IMR-90 (cell line): ENCODE data around the gene FAH. TPM values are rescaled to one million over a fixed set of nuclear protein-coding genes. Genes with fewer than 3 reads are reported as not detected.

Source experiments
- ATAC-seq: fragments of 200-7000 bp; cut with Tn5 transposase; 2 replicates; pipeline ENCODE4 v1.9.1; 2020; ENCODE audit warnings: low read depth, mild to moderate bottlenecking, moderate library complexity
- BruUV-seq: library from RNA; stranded (reverse); fragments of 400-500 nt; replicated peaks from 2 replicates; lab custom pipeline; 2021; lab: Mats Ljungman, UMichigan
- CTCF ChIA-PET: fragments of 300-600 bp; formaldehyde crosslinking; extraction: SDS; loops from one replicate; lab custom pipeline; 2021; ENCODE audit warnings: antibody characterized with exemption; lab: Yijun Ruan, JAX
- POLR2A ChIA-PET: fragments of 300-600 bp; sonication (Branson Sonifier 250); formaldehyde crosslinking; loops from one replicate; lab custom pipeline; 2022; ENCODE audit warnings: antibody characterized with exemption; ENCODE audit not compliant: unreplicated experiment; lab: Charles Lee
- DNase-seq: peaks from one replicate; pipeline ENCODE4 v3.0.0; 2013
- H2AFZ ChIP-seq: replicated peaks from 2 replicates; pipeline ENCODE3; 2013; ENCODE audit warnings: low read length, mild to moderate bottlenecking; ENCODE audit not compliant: poor library complexity
- H2AK5ac ChIP-seq: 2 replicates; pipeline ENCODE4 v1.6.1; 2013; ENCODE audit warnings: low read depth, low read length, inconsistent platforms
- H2AK9ac ChIP-seq: replicated peaks from 2 replicates; pipeline ENCODE3; 2013; ENCODE audit warnings: mild to moderate bottlenecking, low read depth, low read length, moderate library complexity; ENCODE audit not compliant: poor library complexity
- H2BK120ac ChIP-seq: 2 replicates; pipeline ENCODE4 v1.6.1; 2013; ENCODE audit warnings: low read depth, low read length, inconsistent platforms
- H2BK15ac ChIP-seq: 3 replicates; pipeline ENCODE4 v1.6.1; 2013; ENCODE audit warnings: low read depth, low read length, inconsistent platforms
- H2BK20ac ChIP-seq: 2 replicates; pipeline ENCODE4 v1.6.1; 2013; ENCODE audit warnings: low read depth, mild to moderate bottlenecking, inconsistent platforms, low read length, moderate library complexity
- H2BK5ac ChIP-seq: 2 replicates; pipeline ENCODE4 v1.6.1; 2013; ENCODE audit warnings: mild to moderate bottlenecking, low read depth, low read length, inconsistent platforms; ENCODE audit not compliant: poor library complexity, severe bottlenecking
- H3K14ac ChIP-seq: replicated peaks from 2 replicates; pipeline ENCODE4 v1.6.1; 2013; ENCODE audit warnings: low read depth, low read length, inconsistent platforms
- H3K18ac ChIP-seq: 2 replicates; pipeline ENCODE4 v1.6.1; 2013; ENCODE audit warnings: low read depth, low read length, control low read depth
- H3K23ac ChIP-seq: 2 replicates; pipeline ENCODE4 v1.6.1; 2013; ENCODE audit warnings: low read depth, low read length, inconsistent platforms
- H3K27ac ChIP-seq: 2 replicates; pipeline ENCODE4 v1.5.1; 2013; ENCODE audit warnings: mild to moderate bottlenecking, control low read depth, low read length; ENCODE audit not compliant: insufficient read depth
- H3K27me3 ChIP-seq: 2 replicates; pipeline ENCODE4 v1.6.1; 2013; ENCODE audit warnings: low read length; ENCODE audit not compliant: control insufficient read depth, insufficient read depth
- H3K36me3 ChIP-seq: 2 replicates; pipeline ENCODE4 v1.6.1; 2013; ENCODE audit warnings: low read length, mixed read lengths; ENCODE audit not compliant: control insufficient read depth, insufficient read depth
- H3K4ac ChIP-seq: 2 replicates; pipeline ENCODE4 v1.6.1; 2013; ENCODE audit warnings: low read depth, low read length, inconsistent platforms
- H3K4me1 ChIP-seq: 2 replicates; pipeline ENCODE4 v1.6.1; 2013; ENCODE audit warnings: low read length, mixed read lengths; ENCODE audit not compliant: control insufficient read depth, insufficient read depth
- H3K4me2 ChIP-seq: 2 replicates; pipeline ENCODE4 v1.6.1; 2013; ENCODE audit warnings: low read depth, mild to moderate bottlenecking, control low read depth, low read length, moderate library complexity
- H3K4me3 ChIP-seq: 2 replicates; pipeline ENCODE4 v1.5.1; 2013; ENCODE audit warnings: low read depth, mild to moderate bottlenecking, control low read depth, low read length, moderate library complexity; ENCODE audit not compliant: insufficient read depth
- H3K56ac ChIP-seq: 2 replicates; pipeline ENCODE4 v1.6.1; 2013; ENCODE audit warnings: low read length, inconsistent platforms; ENCODE audit not compliant: insufficient read depth; ENCODE audit errors: extremely low read depth
- H3K79me1 ChIP-seq, 2 experiments: 2 replicates each; pipeline ENCODE4 v1.6.1; 2013; ENCODE audit warnings: low read length in 2 of 2, inconsistent platforms in 1 of 2, low read depth in 1 of 2
- H3K9ac ChIP-seq: 2 replicates; pipeline ENCODE4 v1.6.1; 2013; ENCODE audit warnings: low read depth, low read length, control low read depth
- H3K9me1 ChIP-seq: 2 replicates; pipeline ENCODE4 v1.6.1; 2013; ENCODE audit warnings: low read length, inconsistent platforms; ENCODE audit not compliant: insufficient read depth
- H3K9me3 ChIP-seq: 2 replicates; pipeline ENCODE4 v1.6.1; 2013; ENCODE audit warnings: low read length; ENCODE audit not compliant: control insufficient read depth, insufficient read depth
- H4K20me1 ChIP-seq: 2 replicates; pipeline ENCODE4 v1.6.1; 2013; ENCODE audit warnings: low read length, inconsistent platforms; ENCODE audit not compliant: insufficient read depth
- H4K5ac ChIP-seq: 2 replicates; pipeline ENCODE4 v1.6.1; 2013; ENCODE audit warnings: mild to moderate bottlenecking, low read depth, low read length, control low read depth
- H4K8ac ChIP-seq, 2 experiments: 2 replicates each; pipeline ENCODE4 v1.6.1; 2013; ENCODE audit warnings: low read depth in 2 of 2, low read length in 2 of 2, control low read depth in 1 of 2, inconsistent platforms in 1 of 2
- H4K91ac ChIP-seq: 2 replicates; pipeline ENCODE4 v1.6.1; 2013; ENCODE audit warnings: low read depth, low read length, inconsistent platforms; ENCODE audit not compliant: insufficient read depth
- BHLHE40 ChIP-seq: fragments of 150-350 bp; IDR thresholded peaks from 2 replicates; pipeline ENCODE4 v1.6.1; 2016; ENCODE audit warnings: mild to moderate bottlenecking, low read depth, low read length
- CEBPB ChIP-seq: IDR thresholded peaks from 2 replicates; pipeline ENCODE4 v1.6.1; 2012; ENCODE audit warnings: low read depth, low read length, improper control_type of control experiment
- FOS ChIP-seq: fragments of 150-350 bp; IDR thresholded peaks from 2 replicates; pipeline ENCODE4 v1.6.1; 2016; ENCODE audit warnings: low read depth, low read length
- MAZ ChIP-seq: IDR thresholded peaks from 2 replicates; pipeline ENCODE4 v1.6.1; 2012; ENCODE audit warnings: low read depth, mild to moderate bottlenecking, low read length, improper control_type of control experiment, moderate library complexity, borderline replicate concordance
- NFE2L2 ChIP-seq: fragments of 150-350 bp; IDR thresholded peaks from 2 replicates; pipeline ENCODE4 v1.6.1; 2016; ENCODE audit warnings: low read depth, mild to moderate bottlenecking, low read length
- POLR2A ChIP-seq: IDR thresholded peaks from 2 replicates; pipeline ENCODE4 v1.6.1; 2012; ENCODE audit warnings: mild to moderate bottlenecking, low read depth, low read length
- RCOR1 ChIP-seq: IDR thresholded peaks from 2 replicates; pipeline ENCODE4 v1.6.1; 2012; ENCODE audit warnings: mild to moderate bottlenecking, low read length, improper control_type of control experiment; ENCODE audit not compliant: insufficient replicate concordance
- RFX5 ChIP-seq: IDR thresholded peaks from 2 replicates; pipeline ENCODE4 v1.8.0; 2012; ENCODE audit warnings: low read depth, mild to moderate bottlenecking, low read length, moderate library complexity
- SMC3 ChIP-seq: fragments of 150-350 bp; IDR thresholded peaks from 2 replicates; pipeline ENCODE4 v1.6.1; 2016; ENCODE audit warnings: low read depth, mild to moderate bottlenecking, antibody characterized with exemption, low read length, moderate library complexity
- USF2 ChIP-seq: fragments of 150-350 bp; IDR thresholded peaks from 2 replicates; pipeline ENCODE4 v1.6.1; 2017; ENCODE audit warnings: mild to moderate bottlenecking, antibody characterized with exemption, low read length, low read depth
- whole genome bisulfite sequencing, 2 experiments: methylation state at CpG; one replicate each; pipeline versions ENCODE4 v1.1.5 to v1.1.7; 2013; ENCODE audit warnings: missing lambda C conversion rate in 2 of 2; ENCODE audit not compliant: insufficient read length in 1 of 2; ENCODE audit errors: extremely low coverage in 2 of 2; 5-methylcytosine and 5-hydroxymethylcytosine counted together
- dilution Hi-C: fragments of 300-500 bp; cut with HindIII; formaldehyde crosslinking; loops from one replicate; pipeline ENCODE4 v1.14.3; 2018; ENCODE audit warnings: low sequenced_read_pairs; ENCODE audit not compliant: unreplicated experiment
- in situ Hi-C: fragments of 300-500 bp; cut with MboI; formaldehyde crosslinking; loops from 3 replicates; pipeline ENCODE4 v1.14.3; 2019; ENCODE audit warnings: low sequenced_read_pairs, inconsistent platforms, mixed read lengths
- intact Hi-C: fragments of 100-400 bp; cut with micrococcal nuclease; formaldehyde crosslinking; loops from 2 replicates; pipeline ENCODE4 v1.10.0; 2022
- polyA plus RNA-seq, 3 experiments: library from polyadenylated mRNA; depleted of rRNA; stranded (reverse); fragments of >200 nt; gene quantifications; 2 replicates each; pipeline ENCODE4 v1.2.3, GENCODE V29; 2012; ENCODE audit warnings: low replicate concordance in 1 of 3
- total RNA-seq: library from RNA; depleted of rRNA; stranded (reverse); fragments of >200 nt; gene quantifications from 2 replicates; pipeline ENCODE4 v1.2.3, GENCODE V29; 2012

FAH gene
- total and polyA plus RNA-seq, 2 of the 4 experiments (the other 2 are of a cell fraction), result 43.1 to 48.6 TPM

GRCh38 chr15:80199366-80199765, 46.6 kb downstream of the FAH start:
- Histone ChIP-seq H2BK20ac (no peak overlapping the region), H3K9me1 (peaks cover 3% of the 10 kb centered on the region; the same call in 1 of the 2 replicates), H3K4me1 (no peaks in the 10 kb centered on the region), H3K27ac (no peak overlapping the region), H2BK120ac (no peak overlapping the region), H2BK15ac (no peak overlapping the region), H2AFZ (no peak overlapping the region), H3K4me3 (no peak overlapping the region), H3K27me3 (peaks cover 25% of the 10 kb centered on the region), H3K9me3 (no peaks in the 10 kb centered on the region), H3K14ac (no peak overlapping the region), H3K56ac (no peak overlapping the region), H4K91ac (no peak overlapping the region), H2AK5ac (no peak overlapping the region), H4K20me1 (no peaks in the 10 kb centered on the region), H3K18ac (no peak overlapping the region), H4K8ac (no peak overlapping the region), H4K5ac (no peak overlapping the region), H2BK5ac (no peak overlapping the region), H3K79me1 (no peaks in the 10 kb centered on the region), H2AK9ac (no peak overlapping the region), H3K4me2 (no peak overlapping the region), H3K36me3 (no peaks in the 10 kb centered on the region), H3K9ac (no peak overlapping the region), H3K4ac (no peak overlapping the region), H3K23ac (no peak overlapping the region)
- dilution Hi-C loops, result no loop called here
- WGBS, 2 experiments, result no CpG with 5 or more reads among the region's 2 CpGs
- ATAC-seq (no peak), DNase-seq (no peak)
- no TSS peak for BruUV-seq
- ChIA-PET POLR2A (no interaction called here), CTCF (no interaction called here)
- TF ChIP-seq RCOR1 (no peak), RFX5 (no peak), NFE2L2 (no peak), BHLHE40 (no peak), FOS (no peak), CEBPB (no peak), USF2 (no peak), POLR2A (no peak), SMC3 (no peak), MAZ (no peak)
- intact Hi-C loops, result no loop called here
- in situ Hi-C loops, result no loop called here
